MM.1S (cell line): ENCODE measurements around the gene KCNS1.

ENCODE experiments used
- DNase-seq: peaks from one replicate; pipeline ENCODE4 v3.0.0-alpha.2; 2015
- H2AFZ ChIP-seq: fragments of 300-600 bp; sonication (generic); 2 replicates; pipeline ENCODE4 v1.6.0; 2016; ENCODE audit warnings: antibody characterized with exemption, low read length
- H3F3A ChIP-seq: fragments of 300-600 bp; sonication (generic); 2 replicates; pipeline ENCODE4 v1.6.1; 2016; ENCODE audit warnings: mild to moderate bottlenecking, antibody characterized with exemption, low read length, moderate library complexity, mixed read lengths; ENCODE audit not compliant: insufficient read depth
- H3K27ac ChIP-seq: fragments of 300-600 bp; sonication (generic); 2 replicates; pipeline ENCODE4 v1.5.1; 2016; ENCODE audit warnings: mild to moderate bottlenecking, low read length
- H3K27me3 ChIP-seq: fragments of 300-600 bp; sonication (generic); replicated peaks from 2 replicates; pipeline ENCODE4 v1.6.0; 2016; ENCODE audit warnings: low read length; ENCODE audit not compliant: insufficient read depth
- H3K36me3 ChIP-seq: fragments of 300-600 bp; sonication (generic); replicated peaks from 2 replicates; pipeline ENCODE4 v1.6.1; 2016; ENCODE audit warnings: mild to moderate bottlenecking, low read length, mixed read lengths; ENCODE audit not compliant: insufficient read depth
- H3K4me1 ChIP-seq: fragments of 300-600 bp; sonication (generic); 2 replicates; pipeline ENCODE4 v1.6.1; 2016; ENCODE audit warnings: low read length, mixed read lengths
- H3K4me2 ChIP-seq: fragments of 300-600 bp; sonication (generic); 2 replicates; pipeline ENCODE4 v1.6.0; 2016; ENCODE audit warnings: low read depth, low read length
- H3K4me3 ChIP-seq: fragments of 300-600 bp; sonication (generic); 2 replicates; pipeline ENCODE4 v1.5.1; 2016; ENCODE audit warnings: low read length, mixed read lengths
- H3K79me2 ChIP-seq: fragments of 300-600 bp; sonication (generic); 2 replicates; pipeline ENCODE4 v1.6.1; 2016; ENCODE audit warnings: mixed run types, low read length, mixed read lengths
- H3K9ac ChIP-seq: fragments of 300-600 bp; sonication (generic); 2 replicates; pipeline ENCODE4 v1.6.1; 2016; ENCODE audit warnings: low read length, mixed read lengths
- H3K9me2 ChIP-seq: fragments of 300-600 bp; sonication (generic); replicated peaks from 2 replicates; pipeline ENCODE4 v1.6.1; 2016; ENCODE audit warnings: mild to moderate bottlenecking, low read length, mixed read lengths; ENCODE audit not compliant: insufficient read depth
- H3K9me3 ChIP-seq: fragments of 300-600 bp; sonication (generic); replicated peaks from 2 replicates; pipeline ENCODE4 v1.6.1; 2016; ENCODE audit warnings: mild to moderate bottlenecking, low read length, mixed read lengths; ENCODE audit not compliant: insufficient read depth
- H4K20me1 ChIP-seq: fragments of 300-600 bp; sonication (generic); 2 replicates; pipeline ENCODE4 v1.6.1; 2016; ENCODE audit warnings: mild to moderate bottlenecking, low read length, moderate library complexity, mixed read lengths; ENCODE audit not compliant: insufficient read depth
- CTCF ChIP-seq: fragments of 300-600 bp; sonication (generic); IDR thresholded peaks from 2 replicates; pipeline ENCODE4 v1.5.1; 2016; ENCODE audit warnings: antibody characterized with exemption, low read length, mixed read lengths
- EZH2 ChIP-seq: fragments of 300-600 bp; sonication (generic); optimal IDR thresholded peaks from 2 replicates; pipeline ENCODE3; 2017; ENCODE audit warnings: low read depth, mild to moderate bottlenecking, antibody characterized with exemption, low read length, mixed read lengths
- EZH2phosphoT487 ChIP-seq: fragments of 300-600 bp; sonication (generic); IDR thresholded peaks from 2 replicates; pipeline ENCODE4 v1.6.1; 2018; ENCODE audit warnings: antibody characterized with exemption, low read length

Gene KCNS1

GRCh38 chr20:45044601-45045000 lies 56.3 kb downstream of the KCNS1 start:
- Histone ChIP-seq H4K20me1 (peaks cover 2% of the 10 kb centered on the region; the same call in 1 of the 2 replicates), H3K4me2 (no peak overlapping the region), H3K9ac (no peak overlapping the region), H2AFZ (no peak overlapping the region), H3K9me3 (no peaks in the 10 kb centered on the region), H3K79me2 (peaks cover 95% of the 10 kb centered on the region), H3K4me3 (no peak overlapping the region), H3F3A (peaks cover 9% of the 10 kb centered on the region), H3K4me1 (peaks cover 7% of the 10 kb centered on the region), H3K9me2 (no peaks in the 10 kb centered on the region), H3K36me3 (peaks cover 3% of the 10 kb centered on the region; the same call in 1 of the 2 replicates), H3K27me3 (no peaks in the 10 kb centered on the region), H3K27ac (no peak overlapping the region)
- DNase-seq: no peak
- TF ChIP-seq EZH2 (no peak), EZH2phosphoT487 (no peak), CTCF (no peak)

GRCh38 chr20:45044084-45044573 lies 56.8 kb downstream of the KCNS1 start:
- peak; percentile 85 for DNase-seq
- no peak overlapping the region for H3K4me2 ChIP-seq
- H3K27ac ChIP-seq: no peak overlapping the region
- no peaks in the 10 kb centered on the region for H3K9me3 ChIP-seq
- no peak overlapping the region for H3K9ac ChIP-seq
- no peaks in the 10 kb centered on the region for H3K9me2 ChIP-seq
- TF ChIP-seq EZH2phosphoT487 (no peak), EZH2 (no peak), CTCF (peak; percentile 93)
- H3K27me3 ChIP-seq: no peaks in the 10 kb centered on the region
- peaks cover 2% of the 10 kb centered on the region; the same call in 1 of the 2 replicates for H4K20me1 ChIP-seq
- peaks cover 3% of the 10 kb centered on the region; the same call in 1 of the 2 replicates for H3K36me3 ChIP-seq
- no peak overlapping the region for H2AFZ ChIP-seq
- peaks cover 9% of the 10 kb centered on the region; the same call in 1 of the 2 replicates for H3F3A ChIP-seq
- H3K4me1 ChIP-seq: 0 out of 2 replicates have a peak, but pooled peaks cover 3% of the 10 kb centered on the region
- no peak overlapping the region for H3K4me3 ChIP-seq
- H3K79me2 ChIP-seq: peaks cover 95% of the 10 kb centered on the region

GRCh38 chr20:45042978-45043377 lies 57.9 kb downstream of the KCNS1 start:
- Histone ChIP-seq H3K79me2 (peaks cover 93% of the 10 kb centered on the region), H3K27ac (no peak overlapping the region), H3K36me3 (peaks cover 3% of the 10 kb centered on the region; the same call in 1 of the 2 replicates), H3K9me3 (no peaks in the 10 kb centered on the region), H3K4me1 (no peaks in the 10 kb centered on the region), H3K4me2 (no peak overlapping the region), H2AFZ (no peak overlapping the region), H3K27me3 (no peaks in the 10 kb centered on the region), H3K4me3 (no peak overlapping the region), H3F3A (peaks cover 11% of the 10 kb centered on the region; the same call in 1 of the 2 replicates), H3K9me2 (no peaks in the 10 kb centered on the region), H3K9ac (no peak overlapping the region), H4K20me1 (peaks cover 2% of the 10 kb centered on the region; the same call in 1 of the 2 replicates)
- TF ChIP-seq EZH2 (no peak), CTCF (no peak), EZH2phosphoT487 (no peak)
- no peak for DNase-seq
